GM12878 (cell line): ENCODE data around the gene UBE3B.

Experiments
- DPF2 ChIP-seq: fragments of 450-650 bp; IDR thresholded peaks from 2 replicates; pipeline ENCODE4 v1.6.1; 2017; ENCODE audit warnings: mild to moderate bottlenecking
- POLR2A ChIP-seq: IDR thresholded peaks from 2 replicates; pipeline ENCODE4 v1.6.1; 2011; ENCODE audit warnings: low read depth, mild to moderate bottlenecking, low read length
- SIN3A ChIP-seq: IDR thresholded peaks from 2 replicates; pipeline ENCODE4 v1.6.1; 2012; ENCODE audit warnings: low read depth, low read length, improper control_type of control experiment
- ZZZ3 ChIP-seq: IDR thresholded peaks from 2 replicates; pipeline ENCODE4 v1.6.1; 2011; ENCODE audit warnings: low read depth; ENCODE audit not compliant: control insufficient read depth, insufficient read length

DNA sequence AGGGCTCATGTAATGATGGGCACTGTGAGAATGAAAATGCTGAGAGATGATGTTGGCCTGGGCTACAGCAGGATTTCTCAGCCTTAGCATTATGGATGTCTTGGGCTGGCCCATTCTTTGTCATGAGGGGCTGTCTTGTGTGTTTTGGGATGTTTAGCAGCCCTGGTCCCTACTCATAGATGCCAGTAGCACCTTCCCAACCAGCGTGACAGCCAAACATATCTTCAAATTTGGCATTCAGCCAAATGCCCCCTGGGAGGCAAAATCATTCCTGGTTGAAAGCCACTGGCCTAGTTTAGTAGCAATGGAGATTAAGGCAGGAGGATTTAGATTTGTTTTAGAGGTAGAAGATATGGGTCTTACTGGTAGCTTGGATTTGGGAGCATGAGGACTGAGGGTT, 26.6 kb downstream of the UBE3B start:
- no peak for TF ChIP-seq SIN3A
- TF ChIP-seq ZZZ3, result no peak
- no peak for TF ChIP-seq DPF2
- TF ChIP-seq POLR2A, result no peak
